Kidney (tissue), 14 donors: ENCODE results near the gene MACROD1. TPM values are rescaled to one million over a fixed set of nuclear protein-coding genes. Genes with fewer than 3 reads are reported as not detected.

Experiments
- DNase-seq, 5 donors: peaks; one replicate each; pipeline ENCODE4 v3.0.0-alpha.2; 2013 to 2020
- FAIRE-seq: peaks from 2 replicates; lab custom pipeline; 2012; peaks lifted over from hg19 to GRCh38; lab: Jason Lieb, UNC
- H3K27ac ChIP-seq, 2 donors: one replicate each; pipeline ENCODE4 v1.7.0; 2013; ENCODE audit warnings: low read depth in 2 of 2, low read length in 2 of 2, inconsistent platforms in 1 of 2
- H3K27me3 ChIP-seq: one replicate; pipeline ENCODE4 v1.7.1; 2013; ENCODE audit warnings: low read length, inconsistent platforms; ENCODE audit not compliant: control insufficient read depth, insufficient read depth
- H3K36me3 ChIP-seq, 3 donors: one replicate each; pipeline versions ENCODE4 v1.7.0 to v1.7.1; 2013; ENCODE audit warnings: low read length in 3 of 3, control low read depth in 1 of 3, inconsistent platforms in 1 of 3; ENCODE audit not compliant: insufficient read depth in 3 of 3, control insufficient read depth in 2 of 3
- H3K4me1 ChIP-seq, 3 donors: one replicate each; pipeline versions ENCODE4 v1.7.0 to v1.7.1; 2013; ENCODE audit warnings: low read length in 3 of 3, inconsistent platforms in 1 of 3, low read depth in 1 of 3; ENCODE audit not compliant: control insufficient read depth in 2 of 3, insufficient read depth in 2 of 3
- H3K4me3 ChIP-seq, 3 donors: one replicate each; pipeline versions ENCODE4 v1.7.0 to v1.8.1; 2013; ENCODE audit warnings: low read length in 3 of 3, control low read depth in 1 of 3, inconsistent platforms in 1 of 3
- H3K9ac ChIP-seq, 3 donors: one replicate each; pipeline versions ENCODE4 v1.7.0 to v1.7.1; 2013; ENCODE audit warnings: low read length in 3 of 3, control low read depth in 1 of 3, inconsistent platforms in 1 of 3
- H3K9me3 ChIP-seq, 3 donors: one replicate each; pipeline versions ENCODE4 v1.7.0 to v1.7.1; 2013; ENCODE audit warnings: low read length in 3 of 3, control low read depth in 1 of 3, inconsistent platforms in 1 of 3; ENCODE audit not compliant: control insufficient read depth in 2 of 3, insufficient read depth in 1 of 3
- CTCF ChIP-seq: IDR thresholded peaks from 3 replicates; pipeline ENCODE4 v1.5.1; 2012; ENCODE audit warnings: mild to moderate bottlenecking, moderate library complexity, borderline replicate concordance; ENCODE audit not compliant: insufficient read depth; ENCODE audit errors: extremely low read depth
- intact Hi-C: fragments of 100-400 bp; cut with DNase I; formaldehyde crosslinking; loops from one replicate; pipeline ENCODE4 v1.11.1; 2022
- polyA plus RNA-seq: library from polyadenylated mRNA; stranded (reverse); fragments of 350-450 nt; fragmentation: Illumina TruSeq; extraction: RNeasy Lipid Tissue Mini Kit (QIAGEN cat#74804); gene quantifications from one replicate; pipeline ENCODE4 v1.2.3, GENCODE V29; 2014; ENCODE audit warnings: low read depth, low replicate concordance; ENCODE audit not compliant: insufficient read depth
- total RNA-seq: library from RNA; stranded (reverse); fragmentation: NEBNext Ultra II Directional; extraction: Animal tissue kit (Norgen Biotek cat#: 25700); gene quantifications from one replicate; pipeline ENCODE4 v1.2.1, GENCODE V29; 2021
- donor health status: control.
- donor health status: control.
- donor health status: control.
- donor health status: control.
- donor health status: control.
- donor health status: DM: yes; HTN: yes; CAD: no.
- donor health status: Normal renal cell carcinoma (clear cell type).

MACROD1 gene
- total and polyA plus RNA-seq, 2 donors from 2014 or later, result 27.8 to 176 TPM

DNA sequence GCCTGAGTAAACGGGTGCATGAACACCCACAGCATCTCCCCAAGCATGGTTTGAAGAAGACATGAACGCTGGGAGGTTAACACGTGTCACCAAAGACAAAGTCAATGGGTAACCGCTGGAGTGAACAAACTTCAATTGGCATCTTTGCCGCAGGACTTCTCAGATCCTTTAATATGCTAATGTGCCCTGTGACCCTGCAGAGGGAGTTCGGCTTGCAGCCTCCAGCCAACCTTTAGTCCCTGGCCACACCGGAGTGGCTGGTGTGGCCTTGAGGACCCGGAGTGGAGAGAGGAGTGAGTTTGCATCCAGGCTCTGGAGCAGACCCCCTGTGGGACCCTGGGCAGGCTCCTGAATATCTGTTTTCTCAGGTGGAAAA is 73.2 kb downstream of the MACROD1 start:
- intact Hi-C loops, result no loop called here
- H3K27ac ChIP-seq, result no peak overlapping the region
- DNase-seq, result no peak
- H3K9ac ChIP-seq, result no peak overlapping the region
- H3K4me1 ChIP-seq, result peaks cover 0 to 32% (median 30%) of the 10 kb centered on the region in 3 donors
- TF ChIP-seq CTCF, result no peak
- no peaks in the 10 kb centered on the region for H3K9me3 ChIP-seq
- no peak for FAIRE-seq
- H3K27me3 ChIP-seq, result no peaks in the 10 kb centered on the region
- H3K4me3 ChIP-seq, result no peak overlapping the region
- H3K36me3 ChIP-seq, result no peaks in the 10 kb centered on the region

GRCh38 chr11:64092111-64092760 is 73.7 kb downstream of the MACROD1 start:
- DNase-seq (no peak), FAIRE-seq (no peak)
- Histone ChIP-seq H3K27me3 (no peaks in the 10 kb centered on the region), H3K9ac (no peak overlapping the region), H3K4me1 (peaks cover 0 to 36% (median 30%) of the 10 kb centered on the region in 3 donors), H3K27ac (no peak overlapping the region), H3K36me3 (no peaks in the 10 kb centered on the region), H3K4me3 (no peak overlapping the region), H3K9me3 (no peaks in the 10 kb centered on the region)
- intact Hi-C loops, result no loop called here
- no peak for TF ChIP-seq CTCF

DNA sequence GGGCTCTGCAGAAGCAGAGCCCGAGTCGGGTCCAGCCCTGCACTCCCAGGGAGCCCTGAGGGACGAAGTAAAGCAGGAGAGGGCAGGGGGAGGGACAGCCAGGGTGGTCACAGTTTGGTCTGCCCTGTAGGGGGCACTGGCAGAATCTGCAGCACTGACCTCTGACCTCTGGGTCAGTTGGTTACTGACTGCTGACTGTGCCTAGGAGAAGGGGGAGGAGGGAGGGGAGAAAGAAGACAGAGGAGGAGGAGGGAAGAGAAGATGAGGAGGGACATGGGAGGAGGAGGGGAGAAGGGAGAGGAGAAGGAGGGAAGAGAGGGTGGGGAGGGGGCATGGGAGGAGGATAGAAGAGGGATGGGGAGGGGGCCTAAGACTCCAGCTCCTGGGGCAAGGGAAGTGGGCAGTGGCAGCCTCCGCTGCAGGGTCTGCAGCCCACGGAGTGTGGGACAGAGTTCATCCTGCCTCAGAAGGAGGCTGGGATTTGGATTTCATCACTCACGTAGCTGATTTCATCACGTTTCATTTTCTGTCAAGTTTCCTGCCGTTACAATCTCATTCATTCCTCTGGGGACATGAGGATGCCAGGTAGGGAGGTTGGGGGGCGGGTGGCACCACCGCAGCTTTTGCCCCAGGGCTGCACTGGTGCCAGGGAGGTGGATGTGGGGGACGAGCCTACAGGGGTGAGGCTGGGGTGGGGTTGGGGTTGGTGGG is 75.0 kb downstream of the MACROD1 start:
- DNase-seq (no peak), FAIRE-seq (no peak)
- Histone ChIP-seq H3K4me1 (peaks cover 0 to 43% (median 40%) of the 10 kb centered on the region in 3 donors), H3K27me3 (no peaks in the 10 kb centered on the region), H3K4me3 (no peak overlapping the region), H3K36me3 (no peaks in the 10 kb centered on the region), H3K9ac (no peak overlapping the region), H3K9me3 (no peaks in the 10 kb centered on the region), H3K27ac (no peak overlapping the region)
- intact Hi-C loops, result no loop called here
- no peak for TF ChIP-seq CTCF
